HCT116 (cell line): Measurements from ENCODE around the gene ESAM.

ENCODE experiments used
- EGR1 ChIP-seq: IDR thresholded peaks from 2 replicates; pipeline ENCODE4 v1.6.1; 2012; ENCODE audit warnings: low read depth
- EZH2 ChIP-seq: fragments of 200-600 bp; sonication (generic); IDR thresholded peaks from 2 replicates; pipeline ENCODE4 v1.6.1; 2017; ENCODE audit warnings: antibody characterized with exemption, mixed run types
- FOSL1 ChIP-seq: IDR thresholded peaks from 2 replicates; pipeline ENCODE4 v1.6.1; 2012; ENCODE audit warnings: low read depth
- JUND ChIP-seq: IDR thresholded peaks from 2 replicates; pipeline ENCODE4 v1.6.1; 2012
- POLR2A ChIP-seq: IDR thresholded peaks from 2 replicates; pipeline ENCODE4 v1.7.0; 2011; ENCODE audit warnings: borderline replicate concordance; ENCODE audit not compliant: insufficient read depth, insufficient read length; ENCODE audit errors: extremely low read depth
- POLR2AphosphoS5 ChIP-seq: IDR thresholded peaks from 2 replicates; pipeline ENCODE4 v1.6.1; 2011; ENCODE audit warnings: mild to moderate bottlenecking, low read depth, low read length, moderate library complexity
- SIN3A ChIP-seq: IDR thresholded peaks from 2 replicates; pipeline ENCODE4 v1.6.1; 2012; ENCODE audit warnings: low read depth
- ZFX ChIP-seq: fragments of 450-650 bp; IDR thresholded peaks from 2 replicates; pipeline ENCODE4 v1.6.1; 2017
- TF ChIP-seq, protein P1 (sequence below), 3 experiments: fragments of 200-600 bp in 1 of 3; sonication (generic) in 1 of 3; IDR thresholded peaks in 2 of 3; conservative IDR thresholded peaks in 1 of 3; 2 replicates each; pipeline ENCODE4 v1.5.1; 2012 to 2017; ENCODE audit warnings: low read depth in 2 of 3, low read length in 2 of 3, antibody characterized with exemption in 1 of 3, borderline replicate concordance in 1 of 3, control low read depth in 1 of 3, mild to moderate bottlenecking in 1 of 3, mixed read lengths in 1 of 3, mixed run types in 1 of 3, moderate library complexity in 1 of 3; ENCODE audit not compliant: insufficient read depth in 1 of 3
- TF ChIP-seq, protein P2 (sequence below): IDR thresholded peaks from 2 replicates; pipeline ENCODE4 v1.6.1; 2011; ENCODE audit warnings: mild to moderate bottlenecking, low read length, moderate library complexity; ENCODE audit not compliant: insufficient replicate concordance; ENCODE audit errors: extremely low read depth
- TF ChIP-seq, protein P3 (sequence below): IDR thresholded peaks from 2 replicates; pipeline ENCODE4 v1.6.1; 2012
- TF ChIP-seq, protein P4 (sequence below): IDR thresholded peaks from 2 replicates; pipeline ENCODE4 v1.6.1; 2012

DNA sequence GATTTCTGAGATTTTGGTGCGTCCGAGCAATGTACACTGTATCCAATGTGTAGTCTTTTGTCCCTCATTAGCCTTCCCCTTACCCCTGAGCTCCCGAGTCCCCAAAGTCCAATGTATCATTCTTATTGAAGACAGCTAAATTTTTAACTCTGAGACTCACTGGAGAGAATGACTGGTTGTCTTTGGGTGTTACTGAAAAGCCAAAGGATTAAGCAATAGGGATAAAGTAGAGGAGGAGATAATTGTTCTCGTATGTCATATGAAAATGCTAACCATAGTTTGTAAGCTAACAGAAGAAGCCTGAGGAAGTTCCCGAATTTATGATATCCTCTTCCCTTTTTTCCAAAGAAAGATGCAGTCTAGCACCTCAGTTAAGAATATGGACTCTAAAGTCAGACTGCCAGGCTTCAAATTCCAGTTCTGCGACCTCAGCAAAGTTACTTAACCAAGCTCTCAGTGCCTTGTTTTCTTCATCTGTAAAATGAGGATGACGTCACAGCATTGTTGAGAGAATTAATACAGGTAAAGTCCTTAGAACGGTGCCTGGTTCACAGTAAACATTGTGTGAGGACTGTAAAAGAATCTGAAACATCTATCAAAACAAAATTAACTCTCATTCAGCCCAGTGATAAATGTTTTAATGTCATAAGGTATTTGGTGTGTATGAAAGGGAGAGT lies 39.7 kb upstream of the ESAM start:
- TF ChIP-seq, protein P1, sequence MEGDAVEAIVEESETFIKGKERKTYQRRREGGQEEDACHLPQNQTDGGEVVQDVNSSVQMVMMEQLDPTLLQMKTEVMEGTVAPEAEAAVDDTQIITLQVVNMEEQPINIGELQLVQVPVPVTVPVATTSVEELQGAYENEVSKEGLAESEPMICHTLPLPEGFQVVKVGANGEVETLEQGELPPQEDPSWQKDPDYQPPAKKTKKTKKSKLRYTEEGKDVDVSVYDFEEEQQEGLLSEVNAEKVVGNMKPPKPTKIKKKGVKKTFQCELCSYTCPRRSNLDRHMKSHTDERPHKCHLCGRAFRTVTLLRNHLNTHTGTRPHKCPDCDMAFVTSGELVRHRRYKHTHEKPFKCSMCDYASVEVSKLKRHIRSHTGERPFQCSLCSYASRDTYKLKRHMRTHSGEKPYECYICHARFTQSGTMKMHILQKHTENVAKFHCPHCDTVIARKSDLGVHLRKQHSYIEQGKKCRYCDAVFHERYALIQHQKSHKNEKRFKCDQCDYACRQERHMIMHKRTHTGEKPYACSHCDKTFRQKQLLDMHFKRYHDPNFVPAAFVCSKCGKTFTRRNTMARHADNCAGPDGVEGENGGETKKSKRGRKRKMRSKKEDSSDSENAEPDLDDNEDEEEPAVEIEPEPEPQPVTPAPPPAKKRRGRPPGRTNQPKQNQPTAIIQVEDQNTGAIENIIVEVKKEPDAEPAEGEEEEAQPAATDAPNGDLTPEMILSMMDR (IDR thresholded peaks at IDR 0.05 in 2 of 3, conservative IDR thresholded peaks at IDR 0.05 in 1 of 3; ENCODE audit: borderline replicate concordance in 1 of 3, insufficient read depth in 1 of 3, low read depth in 2 of 3, low read length in 2 of 3): no peak
- TF ChIP-seq, protein P2, sequence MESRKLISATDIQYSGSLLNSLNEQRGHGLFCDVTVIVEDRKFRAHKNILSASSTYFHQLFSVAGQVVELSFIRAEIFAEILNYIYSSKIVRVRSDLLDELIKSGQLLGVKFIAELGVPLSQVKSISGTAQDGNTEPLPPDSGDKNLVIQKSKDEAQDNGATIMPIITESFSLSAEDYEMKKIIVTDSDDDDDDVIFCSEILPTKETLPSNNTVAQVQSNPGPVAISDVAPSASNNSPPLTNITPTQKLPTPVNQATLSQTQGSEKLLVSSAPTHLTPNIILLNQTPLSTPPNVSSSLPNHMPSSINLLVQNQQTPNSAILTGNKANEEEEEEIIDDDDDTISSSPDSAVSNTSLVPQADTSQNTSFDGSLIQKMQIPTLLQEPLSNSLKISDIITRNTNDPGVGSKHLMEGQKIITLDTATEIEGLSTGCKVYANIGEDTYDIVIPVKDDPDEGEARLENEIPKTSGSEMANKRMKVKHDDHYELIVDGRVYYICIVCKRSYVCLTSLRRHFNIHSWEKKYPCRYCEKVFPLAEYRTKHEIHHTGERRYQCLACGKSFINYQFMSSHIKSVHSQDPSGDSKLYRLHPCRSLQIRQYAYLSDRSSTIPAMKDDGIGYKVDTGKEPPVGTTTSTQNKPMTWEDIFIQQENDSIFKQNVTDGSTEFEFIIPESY: no peak
- TF ChIP-seq SIN3A (no peak), EGR1 (no peak), POLR2A (no peak), POLR2AphosphoS5 (no peak), FOSL1 (no peak), ZFX (no peak), JUND (no peak), EZH2 (no peak)
- TF ChIP-seq, protein P3, sequence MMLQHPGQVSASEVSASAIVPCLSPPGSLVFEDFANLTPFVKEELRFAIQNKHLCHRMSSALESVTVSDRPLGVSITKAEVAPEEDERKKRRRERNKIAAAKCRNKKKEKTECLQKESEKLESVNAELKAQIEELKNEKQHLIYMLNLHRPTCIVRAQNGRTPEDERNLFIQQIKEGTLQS: no peak
- TF ChIP-seq, protein P4, sequence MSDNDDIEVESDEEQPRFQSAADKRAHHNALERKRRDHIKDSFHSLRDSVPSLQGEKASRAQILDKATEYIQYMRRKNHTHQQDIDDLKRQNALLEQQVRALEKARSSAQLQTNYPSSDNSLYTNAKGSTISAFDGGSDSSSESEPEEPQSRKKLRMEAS: no peak
